Muscle layer of colon (tissue), 2 donors: ENCODE measurements around the gene NMNAT2.

Experiments used
- H3K27ac ChIP-seq: one replicate; pipeline ENCODE4 v1.7.0; 2013; ENCODE audit warnings: low read depth, mild to moderate bottlenecking, low read length, moderate library complexity
- H3K27me3 ChIP-seq, 2 donors: one replicate each; pipeline ENCODE4 v1.7.0; 2013; ENCODE audit warnings: low read length in 2 of 2, mild to moderate bottlenecking in 2 of 2; ENCODE audit not compliant: insufficient read depth in 2 of 2, control insufficient read depth in 1 of 2
- H3K36me3 ChIP-seq: one replicate; pipeline ENCODE4 v1.7.0; 2013; ENCODE audit warnings: mild to moderate bottlenecking, low read length; ENCODE audit not compliant: insufficient read depth
- H3K4me1 ChIP-seq: one replicate; pipeline ENCODE4 v1.7.0; 2013; ENCODE audit warnings: mild to moderate bottlenecking, low read length; ENCODE audit not compliant: insufficient read depth
- H3K4me3 ChIP-seq, 2 donors: one replicate each; pipeline ENCODE4 v1.7.0; 2013; ENCODE audit warnings: low read length in 2 of 2, low read depth in 1 of 2, mild to moderate bottlenecking in 1 of 2, moderate library complexity in 1 of 2
- H3K9ac ChIP-seq: one replicate; pipeline ENCODE4 v1.7.0; 2013; ENCODE audit warnings: low read length
- H3K9me3 ChIP-seq: one replicate; pipeline ENCODE4 v1.7.0; 2013; ENCODE audit warnings: mild to moderate bottlenecking, low read length
- donor health status: abdominal sarcoma.
- donor health status: Adenocarcinoma of cecum.

The NMNAT2 gene

DNA sequence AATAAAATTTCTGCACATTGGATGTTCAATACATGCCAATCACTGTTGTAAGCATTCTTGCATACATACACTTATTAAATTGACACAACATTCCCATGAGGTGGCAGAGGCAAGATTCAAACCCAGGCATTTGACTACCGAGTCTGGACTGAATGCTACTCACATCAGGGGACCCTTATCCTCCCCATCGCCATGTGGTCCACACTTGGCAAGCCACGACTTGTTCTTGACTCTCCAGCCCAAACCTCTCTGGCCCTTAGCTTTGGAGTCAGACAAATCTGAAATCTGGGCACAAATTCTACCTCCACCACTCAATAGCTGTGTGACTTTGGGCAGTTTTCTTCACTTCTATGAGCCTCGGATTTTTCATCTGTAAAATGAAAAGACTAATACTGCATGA, 57.1 kb downstream of the NMNAT2 start:
- H3K4me1 ChIP-seq: no peaks in the 10 kb centered on the region
- no peak overlapping the region for H3K9ac ChIP-seq
- H3K27ac ChIP-seq: no peak overlapping the region
- H3K36me3 ChIP-seq: no peaks in the 10 kb centered on the region
- H3K27me3 ChIP-seq: no peaks in the 10 kb centered on the region
- H3K4me3 ChIP-seq: no peak overlapping the region
- no peaks in the 10 kb centered on the region for H3K9me3 ChIP-seq

DNA sequence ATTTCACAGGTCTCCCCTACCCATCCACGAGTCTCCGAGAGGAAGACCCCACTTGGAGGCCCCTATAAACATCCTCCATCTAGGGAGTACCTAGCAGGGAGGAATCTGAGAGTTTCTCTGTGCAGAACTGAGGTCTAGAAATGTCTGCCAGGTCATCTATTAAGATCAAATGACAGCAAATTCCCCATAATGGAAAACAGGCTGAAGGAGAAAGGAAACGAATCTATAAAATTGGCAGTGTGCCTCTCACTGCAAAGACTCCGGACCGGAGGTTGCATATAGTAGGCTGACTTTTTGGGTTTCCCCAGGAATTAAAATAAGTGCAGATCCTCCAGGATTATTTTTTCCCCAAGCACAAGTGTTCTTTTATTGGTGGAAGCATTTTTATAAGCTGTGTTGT, 57.7 kb downstream of the NMNAT2 start:
- Histone ChIP-seq H3K9ac (no peak overlapping the region), H3K27me3 (no peaks in the 10 kb centered on the region), H3K4me1 (no peaks in the 10 kb centered on the region), H3K27ac (no peak overlapping the region), H3K4me3 (no peak overlapping the region), H3K36me3 (no peaks in the 10 kb centered on the region), H3K9me3 (no peaks in the 10 kb centered on the region)

DNA sequence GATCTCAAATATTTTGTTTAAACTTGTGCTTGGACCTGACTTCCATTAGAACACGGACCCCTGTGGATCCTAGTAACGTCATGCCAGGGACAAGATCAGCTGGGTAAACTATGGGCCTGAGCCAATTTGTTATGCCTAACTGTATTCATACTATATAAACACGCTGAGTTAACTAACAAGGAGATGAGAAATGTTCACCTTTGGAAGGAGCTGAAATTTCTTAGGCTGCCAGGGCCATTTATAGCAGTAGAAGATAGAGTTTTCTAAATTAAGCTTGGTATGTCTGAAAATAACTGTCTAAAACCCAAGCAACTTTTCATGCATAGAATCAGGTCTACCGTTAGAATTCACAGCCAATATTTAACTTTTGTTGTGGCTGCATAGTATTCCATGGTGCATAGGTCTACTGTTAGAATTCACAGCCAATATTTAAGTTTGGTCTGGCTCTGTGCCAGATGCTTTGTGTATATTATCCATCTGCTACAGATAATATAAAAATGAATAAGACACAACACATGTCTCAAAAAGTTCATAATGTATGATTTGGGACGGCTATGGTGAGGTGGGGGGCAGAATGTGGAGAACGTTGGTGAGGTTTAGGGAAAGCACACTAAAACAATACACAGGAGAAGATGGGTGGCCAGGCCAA, 61.5 kb downstream of the NMNAT2 start:
- Histone ChIP-seq H3K27ac (no peak overlapping the region), H3K9ac (no peak overlapping the region), H3K36me3 (no peaks in the 10 kb centered on the region), H3K27me3 (no peaks in the 10 kb centered on the region), H3K4me3 (no peak overlapping the region), H3K4me1 (no peaks in the 10 kb centered on the region), H3K9me3 (no peaks in the 10 kb centered on the region)

DNA sequence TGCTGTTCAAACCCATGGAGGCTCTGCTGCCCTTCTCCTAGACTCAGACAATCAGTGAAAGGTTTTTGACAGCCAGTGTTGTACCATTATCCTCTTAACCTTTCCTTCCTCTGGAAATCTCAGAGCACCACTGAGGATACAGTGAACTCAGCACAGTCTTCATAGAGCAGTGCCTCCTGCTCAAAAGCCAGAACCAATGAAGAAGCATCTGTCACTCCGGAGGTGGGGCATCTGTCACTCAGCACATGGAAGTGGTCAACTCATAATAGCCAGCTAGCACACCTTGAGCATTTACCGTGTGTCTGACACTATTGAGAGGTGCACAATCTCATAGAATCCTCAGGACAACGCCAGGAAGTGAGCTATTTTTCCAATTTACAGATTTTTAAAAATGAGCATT, 62.4 kb downstream of the NMNAT2 start:
- no peak overlapping the region for H3K4me3 ChIP-seq
- H3K27me3 ChIP-seq: no peaks in the 10 kb centered on the region
- no peak overlapping the region for H3K27ac ChIP-seq
- H3K9me3 ChIP-seq: no peaks in the 10 kb centered on the region
- H3K9ac ChIP-seq: no peak overlapping the region
- H3K4me1 ChIP-seq: no peaks in the 10 kb centered on the region
- no peaks in the 10 kb centered on the region for H3K36me3 ChIP-seq

DNA sequence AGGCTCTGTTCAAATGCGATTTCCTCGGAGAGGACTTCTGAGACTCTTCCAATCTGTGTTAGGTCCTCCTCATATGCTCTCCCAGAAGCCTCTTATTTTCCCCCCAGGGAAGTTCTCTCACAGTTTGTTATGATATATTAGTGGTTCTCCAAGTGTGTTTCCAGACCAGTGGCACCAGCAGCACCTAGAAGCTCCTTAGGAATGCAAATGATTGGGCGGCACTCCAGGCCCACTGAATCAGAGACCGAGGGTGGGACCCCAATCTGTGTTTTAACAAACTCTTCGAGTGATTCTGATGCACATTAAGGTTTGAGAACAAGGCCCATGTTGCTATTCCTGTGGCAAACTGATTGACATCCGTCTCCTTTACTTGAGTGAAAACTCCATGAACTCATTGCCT, 63.0 kb downstream of the NMNAT2 start:
- Histone ChIP-seq H3K9me3 (no peaks in the 10 kb centered on the region), H3K36me3 (no peaks in the 10 kb centered on the region), H3K4me1 (peaks cover 1% of the 10 kb centered on the region), H3K27me3 (no peaks in the 10 kb centered on the region), H3K9ac (no peak overlapping the region), H3K4me3 (no peak overlapping the region), H3K27ac (no peak overlapping the region)

DNA sequence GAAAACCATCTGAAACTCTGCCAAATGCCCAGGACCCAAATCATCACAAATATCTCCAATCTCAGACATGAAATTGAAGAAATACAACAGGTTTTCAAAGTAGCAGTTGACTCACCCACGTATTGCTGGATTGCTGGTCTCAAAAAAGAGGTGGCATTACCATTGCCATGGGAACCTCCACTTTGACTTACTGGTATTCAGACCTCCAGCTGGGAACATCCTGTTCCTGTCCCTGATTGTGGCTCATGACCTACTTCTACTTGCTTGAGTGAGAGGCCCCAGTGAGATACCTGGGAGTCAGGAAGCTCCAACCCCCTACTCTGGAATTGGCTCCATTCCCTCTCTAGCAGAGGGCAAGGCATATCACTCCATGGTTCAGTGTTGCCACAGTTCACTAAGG, 64.6 kb downstream of the NMNAT2 start:
- H3K9me3 ChIP-seq: no peaks in the 10 kb centered on the region
- H3K9ac ChIP-seq: no peak overlapping the region
- peaks cover 15% of the 10 kb centered on the region for H3K4me1 ChIP-seq
- H3K36me3 ChIP-seq: no peaks in the 10 kb centered on the region
- no peak overlapping the region for H3K4me3 ChIP-seq
- H3K27ac ChIP-seq: no peak overlapping the region
- H3K27me3 ChIP-seq: no peaks in the 10 kb centered on the region

DNA sequence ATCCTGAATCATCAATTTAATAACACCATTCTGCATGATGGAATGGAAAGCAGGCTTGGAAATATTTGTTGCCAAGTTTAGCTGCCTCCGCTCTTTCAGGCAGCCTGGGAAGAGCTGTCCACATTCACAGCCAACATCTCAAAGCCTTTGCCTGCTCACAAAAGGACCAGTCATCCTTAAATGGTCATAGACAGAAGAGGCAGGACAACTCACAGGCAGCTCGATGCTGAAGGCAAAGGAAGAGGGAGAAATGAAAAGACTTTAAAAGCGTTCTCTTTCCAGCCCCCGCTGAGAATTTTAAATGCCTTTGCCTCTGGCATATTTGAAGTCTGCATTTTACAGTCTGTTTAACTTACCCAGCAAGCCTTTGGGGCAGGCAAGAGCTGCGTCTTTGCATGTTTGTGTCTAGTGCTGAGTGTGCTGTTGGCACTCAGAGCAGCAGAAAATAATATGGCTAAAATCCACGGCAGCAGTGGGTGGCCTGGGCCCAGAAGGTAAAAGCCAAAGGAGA, 68.9 kb downstream of the NMNAT2 start:
- no peaks in the 10 kb centered on the region for H3K36me3 ChIP-seq
- peak overlapping the region in 1 of 2 donors; percentile 3 for H3K4me3 ChIP-seq
- no peak overlapping the region for H3K9ac ChIP-seq
- H3K9me3 ChIP-seq: no peaks in the 10 kb centered on the region
- no peaks in the 10 kb centered on the region for H3K27me3 ChIP-seq
- H3K27ac ChIP-seq: peak overlapping the region; percentile 77
- peaks cover 26% of the 10 kb centered on the region for H3K4me1 ChIP-seq

DNA sequence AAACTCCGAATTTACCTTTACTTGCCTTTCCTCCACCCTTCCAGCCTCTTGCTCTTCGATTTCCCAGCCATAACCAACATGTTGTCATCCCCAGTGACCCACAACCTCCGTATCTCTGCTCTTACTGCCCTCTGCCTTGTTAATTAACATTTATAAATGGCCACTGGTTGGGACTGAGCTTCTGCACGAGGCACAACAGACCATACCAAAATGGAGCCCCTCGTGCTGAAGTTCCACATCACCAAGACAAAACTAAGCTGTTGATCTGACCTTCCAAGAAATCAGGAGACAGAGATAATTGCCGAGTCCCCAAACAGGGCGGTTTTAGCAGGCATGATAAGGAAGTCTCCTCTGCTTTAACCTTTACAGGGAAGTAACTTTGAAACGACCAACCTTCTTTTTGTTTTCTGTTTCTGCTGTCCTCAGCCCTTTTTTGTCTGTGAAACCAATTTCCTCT, 71.9 kb downstream of the NMNAT2 start:
- no peak overlapping the region for H3K9ac ChIP-seq
- no peaks in the 10 kb centered on the region for H3K27me3 ChIP-seq
- H3K27ac ChIP-seq: no peak overlapping the region
- no peaks in the 10 kb centered on the region for H3K9me3 ChIP-seq
- peaks cover 26% of the 10 kb centered on the region for H3K4me1 ChIP-seq
- no peak overlapping the region for H3K4me3 ChIP-seq
- no peaks in the 10 kb centered on the region for H3K36me3 ChIP-seq

DNA sequence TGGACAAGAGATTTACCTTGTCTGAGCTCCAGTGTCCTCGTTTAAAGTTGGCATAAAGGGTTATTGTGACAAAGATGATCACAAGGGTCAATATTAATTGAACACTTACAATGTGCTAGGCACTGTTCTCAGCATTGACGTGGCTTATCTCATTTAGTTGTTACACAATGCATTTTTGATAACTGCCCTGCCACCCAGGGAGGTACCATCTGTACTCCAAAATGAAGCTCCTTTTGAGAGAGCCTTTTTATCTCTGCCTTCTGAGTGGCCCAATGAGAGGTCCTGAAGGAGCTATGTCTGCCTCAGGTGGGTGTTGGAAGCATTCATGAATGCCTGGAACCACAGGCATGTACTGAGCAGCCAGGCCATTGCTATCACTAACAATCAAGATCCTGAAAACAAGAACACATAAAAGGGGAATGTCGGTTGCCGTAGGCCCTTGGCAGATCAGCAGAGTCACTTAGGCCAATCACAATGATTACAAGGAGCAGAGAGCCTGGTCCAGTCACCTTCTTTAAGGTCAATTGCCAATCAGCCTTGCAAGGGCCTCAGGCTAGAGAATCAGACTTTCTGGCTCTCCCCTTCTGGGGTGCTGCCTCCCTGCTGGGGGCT, 78.5 kb downstream of the NMNAT2 start:
- Histone ChIP-seq H3K27ac (no peak overlapping the region), H3K4me3 (no peak overlapping the region), H3K36me3 (no peaks in the 10 kb centered on the region), H3K9me3 (no peaks in the 10 kb centered on the region), H3K9ac (no peak overlapping the region), H3K27me3 (no peaks in the 10 kb centered on the region), H3K4me1 (peaks cover 5% of the 10 kb centered on the region)

DNA sequence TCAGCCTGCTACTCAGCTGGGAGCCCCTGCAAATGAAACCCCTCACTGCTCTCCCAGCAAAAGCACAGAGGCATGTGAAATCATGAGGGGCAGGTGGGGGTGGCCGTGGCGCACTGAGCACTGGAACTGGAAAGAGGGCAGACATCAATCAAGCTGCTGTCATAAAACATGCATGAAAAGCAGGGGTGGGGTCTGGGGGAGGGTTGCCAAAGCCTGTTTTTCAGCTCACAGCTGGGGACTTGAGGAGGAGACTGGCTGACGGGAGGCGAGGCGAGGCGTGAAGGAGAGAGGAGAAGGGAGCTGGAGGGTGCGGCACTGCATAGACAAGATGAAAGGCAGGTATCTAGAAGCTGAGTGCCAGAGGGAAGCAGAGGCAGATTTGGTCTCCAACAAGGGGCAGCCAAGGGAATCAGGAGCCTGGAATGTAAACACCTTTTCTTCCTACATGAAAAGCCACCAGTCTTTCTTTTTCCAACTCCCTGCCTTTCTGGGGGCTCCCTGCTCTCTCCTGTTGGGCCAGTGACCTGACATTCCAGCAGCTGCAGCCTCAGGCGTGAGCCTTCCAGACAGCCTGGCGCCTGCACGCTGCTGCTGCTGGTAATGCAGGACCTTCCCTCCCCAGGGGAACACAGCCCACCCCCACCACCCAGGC, 87.0 kb downstream of the NMNAT2 start:
- Histone ChIP-seq H3K4me1 (peaks cover 52% of the 10 kb centered on the region), H3K9me3 (no peaks in the 10 kb centered on the region), H3K27me3 (no peaks in the 10 kb centered on the region), H3K27ac (peak overlapping the region; percentile 27), H3K36me3 (no peaks in the 10 kb centered on the region), H3K4me3 (no peak overlapping the region), H3K9ac (no peak overlapping the region)

DNA sequence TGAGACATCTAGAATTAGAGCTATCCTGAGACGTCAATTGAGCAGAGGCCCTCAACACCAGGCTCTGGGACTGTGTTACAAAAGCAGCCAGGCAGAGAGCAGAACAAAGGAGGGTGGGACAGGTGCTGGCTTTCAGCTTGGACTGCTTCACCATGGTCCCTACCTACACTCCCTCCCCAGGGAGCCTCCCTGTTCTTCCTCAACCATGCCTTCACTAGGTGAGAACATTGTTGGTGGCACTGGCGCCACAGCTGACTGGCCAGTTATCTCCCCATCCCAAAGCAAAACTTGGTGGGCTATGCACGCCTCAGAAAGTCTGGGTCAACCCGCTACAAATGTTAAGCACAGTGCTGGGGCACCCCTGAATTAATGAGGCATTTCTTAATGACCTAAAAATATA, 87.8 kb downstream of the NMNAT2 start:
- peaks cover 52% of the 10 kb centered on the region for H3K4me1 ChIP-seq

More for the DNA sequence above, 87.8 kb downstream of the NMNAT2 start:
- peak overlapping the region; percentile 27 for H3K27ac ChIP-seq
- no peak overlapping the region for H3K9ac ChIP-seq
- no peak overlapping the region for H3K4me3 ChIP-seq
- no peaks in the 10 kb centered on the region for H3K27me3 ChIP-seq
- no peaks in the 10 kb centered on the region for H3K36me3 ChIP-seq
- H3K9me3 ChIP-seq: no peaks in the 10 kb centered on the region
